ENCODE results near the gene NSUN4.
"Not testable (repeated sequence)": the region's sequence is repeated elsewhere in the genome, so short reads cannot be mapped to it uniquely, and the experiment has no call there.

The NSUN4 gene

DNA sequence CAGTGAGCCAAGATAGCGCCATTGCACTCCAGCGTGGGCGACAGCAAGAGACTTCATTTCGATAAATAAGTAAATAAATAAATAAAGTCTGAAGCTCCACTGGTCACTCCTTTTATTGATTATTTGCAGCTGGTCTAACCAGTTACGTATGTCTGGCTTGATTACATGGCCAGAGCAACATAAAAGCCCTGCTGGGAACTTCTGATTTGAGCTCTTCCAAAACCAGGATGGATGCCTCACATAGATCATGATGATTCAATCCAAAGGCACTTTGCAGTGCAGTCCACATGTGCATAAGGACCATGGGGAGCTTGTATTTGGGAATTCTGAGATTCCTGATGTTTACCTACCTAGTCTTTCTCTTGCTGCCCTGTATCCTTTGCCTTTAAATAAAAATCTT, 24.0 kb downstream of the NSUN4 start:
- no peak for DNase-seq (ENCODE audit: low spot score)

DNA sequence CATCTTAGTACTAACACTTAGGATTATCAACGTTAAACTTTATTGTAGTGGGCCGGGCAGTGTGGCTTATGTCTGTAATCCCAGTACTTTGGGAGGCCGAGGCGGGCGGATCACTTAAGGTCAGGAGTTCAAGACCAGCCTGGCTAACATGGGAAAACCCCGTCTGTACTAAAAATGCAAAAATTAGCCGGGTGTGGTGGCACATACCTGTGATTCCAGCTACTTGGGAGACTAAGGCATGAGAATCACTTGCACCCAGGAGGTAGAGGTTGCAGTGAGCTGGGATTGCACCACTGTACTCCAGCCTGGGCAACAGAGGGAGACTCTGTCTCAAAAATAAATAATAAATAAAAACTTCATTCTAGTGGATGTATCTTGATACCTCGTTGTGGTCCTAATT, 25.2 kb downstream of the NSUN4 start:
- DNase-seq (ENCODE audit: low spot score), result not testable (repeated sequence)

DNA sequence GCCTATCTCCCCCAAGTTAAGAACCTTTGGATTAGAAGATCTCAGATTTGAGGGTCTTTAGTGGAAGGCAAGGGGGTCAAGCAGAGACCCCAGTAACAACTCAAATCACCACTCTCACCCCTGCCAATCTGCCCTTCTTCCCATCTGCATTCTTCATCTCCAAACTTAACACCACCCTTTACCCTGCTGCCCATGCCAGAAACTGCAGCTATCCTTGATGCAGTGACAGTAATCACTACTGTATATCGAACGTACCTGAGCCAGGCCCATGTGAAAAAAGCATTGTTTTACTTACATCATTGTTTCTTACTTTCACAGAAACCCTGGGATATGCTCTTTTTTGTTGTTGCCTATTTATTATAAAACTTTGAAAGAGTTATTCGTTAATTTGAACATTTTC, 26.5 kb downstream of the NSUN4 start:
- no peak for DNase-seq (ENCODE audit: low spot score)

DNA sequence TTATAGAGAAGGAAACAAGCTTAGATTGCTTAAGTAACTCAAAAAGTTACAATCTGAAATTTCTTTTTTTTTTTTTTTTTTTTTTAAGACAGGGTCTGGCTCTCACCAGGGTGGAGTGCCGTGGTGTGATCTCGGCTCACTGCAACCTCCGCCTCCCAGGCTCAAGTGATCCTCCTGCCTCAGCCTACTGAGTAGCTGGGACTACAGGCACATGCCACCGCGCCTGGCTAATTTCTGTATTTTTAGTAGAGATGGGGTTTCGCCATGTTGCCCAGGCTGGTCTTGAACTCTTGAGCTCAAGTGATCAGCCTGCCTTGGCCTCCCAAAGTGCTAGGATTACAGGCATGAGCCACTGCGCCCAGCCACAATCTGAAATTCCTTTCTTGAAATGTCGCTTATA, 27.1 kb downstream of the NSUN4 start:
- not testable (repeated sequence) for DNase-seq (ENCODE audit: low spot score)

DNA sequence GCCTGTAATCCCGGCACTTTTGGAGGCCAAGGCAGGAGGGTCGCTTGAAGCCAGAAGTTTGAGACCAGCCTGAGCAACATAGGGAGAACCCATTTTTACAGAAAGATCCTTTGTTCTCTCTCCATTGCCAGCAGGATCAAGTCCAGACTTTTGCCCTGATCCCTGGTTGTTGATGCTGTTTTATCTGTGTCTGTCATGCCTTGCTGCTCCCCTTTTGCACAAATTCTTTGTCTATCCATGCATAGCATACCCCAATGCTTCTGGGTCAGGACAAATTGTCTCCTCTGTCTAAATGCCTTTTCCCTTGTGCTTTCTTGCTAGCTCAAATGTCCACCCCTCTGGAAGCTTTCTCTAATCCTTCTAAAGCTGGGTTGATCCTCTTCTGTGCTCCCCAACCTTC, 28.2 kb downstream of the NSUN4 start:
- no peak for DNase-seq (ENCODE audit: low spot score)

DNA sequence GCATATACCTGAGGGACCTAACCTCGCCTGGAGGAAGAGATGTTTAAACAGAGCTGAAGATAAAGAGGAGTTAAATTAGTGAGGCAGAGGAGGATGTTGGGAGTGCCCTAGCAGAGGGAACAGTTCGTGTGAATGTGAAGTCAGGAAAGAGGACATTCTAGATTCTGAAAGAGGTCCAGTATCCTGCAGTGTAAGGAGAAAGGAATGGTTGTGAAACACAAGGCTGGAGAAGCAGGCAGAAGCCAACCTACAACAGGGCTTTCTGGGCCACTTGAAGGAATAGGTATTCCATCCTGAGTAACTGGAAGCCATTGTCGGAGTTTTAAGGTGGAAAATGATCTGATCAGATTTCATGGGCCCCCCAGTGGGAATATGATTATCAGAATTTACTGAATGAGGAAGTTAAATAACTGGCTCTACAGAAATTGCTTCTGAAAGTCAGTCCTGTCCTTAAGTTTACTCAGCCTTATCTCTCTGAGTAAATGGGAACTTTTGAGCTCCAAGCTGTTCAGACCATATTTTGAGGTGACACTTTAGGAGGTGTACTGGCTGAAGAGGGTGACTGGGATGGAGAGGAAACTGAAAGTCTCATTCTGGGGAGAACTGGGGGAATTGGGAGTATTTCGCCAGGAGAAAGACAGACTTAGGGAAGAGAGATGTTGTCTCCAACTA, 29.1 kb downstream of the NSUN4 start:
- DNase-seq (ENCODE audit: low spot score), result no peak

DNA sequence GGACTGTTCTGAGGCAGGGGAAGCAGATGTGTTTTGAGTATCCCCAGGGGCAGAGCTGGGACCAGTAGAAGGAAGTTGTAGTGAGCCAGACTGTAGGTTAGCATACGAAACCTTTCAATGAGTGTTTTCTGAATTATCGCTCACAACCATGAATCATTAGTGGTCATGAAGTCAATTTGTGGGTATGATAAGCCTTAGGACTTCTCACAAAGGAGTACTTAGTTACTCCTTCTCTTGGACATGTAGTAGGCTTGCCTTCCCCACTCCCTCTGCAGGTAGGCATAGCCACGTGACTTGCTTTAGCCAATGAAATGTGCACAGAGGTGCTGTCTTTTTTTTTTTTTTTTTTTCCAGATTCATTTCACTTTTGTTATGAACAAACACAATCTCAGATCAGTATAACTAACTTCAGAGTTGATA, 29.6 kb downstream of the NSUN4 start:
- DNase-seq (ENCODE audit: low spot score), result no peak

DNA sequence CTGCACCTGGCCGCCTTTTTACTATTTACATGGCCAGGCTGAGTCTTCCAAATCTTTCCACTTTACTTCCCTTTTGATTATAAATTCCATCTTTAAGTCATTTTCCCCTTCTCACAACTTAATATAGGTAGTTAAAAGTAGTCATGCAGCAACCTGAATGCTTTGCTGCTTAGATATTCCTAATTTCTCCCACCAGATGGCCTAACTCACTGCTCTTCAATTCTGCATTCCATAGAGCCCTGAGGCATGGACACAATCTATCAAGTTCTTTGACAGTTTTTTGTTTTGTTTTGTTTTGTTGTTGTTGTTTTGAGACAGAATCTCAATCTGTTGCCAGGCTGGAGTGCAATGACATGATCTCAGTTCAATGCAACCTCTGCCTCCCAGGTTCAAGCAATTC, 31.8 kb downstream of the NSUN4 start:
- no peak for DNase-seq (ENCODE audit: low spot score)

DNA sequence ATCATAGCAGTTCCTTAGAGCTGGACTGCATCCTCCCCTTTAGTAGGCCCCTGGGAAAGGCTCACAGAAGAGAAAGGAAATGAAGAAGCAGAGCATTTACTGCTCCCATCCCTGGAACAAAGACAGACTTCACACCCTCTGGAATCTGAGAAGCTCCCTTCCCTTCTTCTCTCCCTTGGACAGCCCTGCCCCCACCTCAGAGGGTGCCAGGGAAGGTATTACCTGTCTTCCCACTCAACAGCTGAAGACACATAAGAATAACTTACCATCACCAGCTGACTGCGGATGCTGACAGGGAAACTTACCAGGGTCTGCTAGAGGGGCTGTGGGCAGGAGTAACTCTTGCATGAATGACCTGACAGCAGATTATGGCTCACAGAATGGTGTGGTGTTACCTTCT, 39.4 kb downstream of the NSUN4 start:
- no peak for DNase-seq (ENCODE audit: low spot score)

DNA sequence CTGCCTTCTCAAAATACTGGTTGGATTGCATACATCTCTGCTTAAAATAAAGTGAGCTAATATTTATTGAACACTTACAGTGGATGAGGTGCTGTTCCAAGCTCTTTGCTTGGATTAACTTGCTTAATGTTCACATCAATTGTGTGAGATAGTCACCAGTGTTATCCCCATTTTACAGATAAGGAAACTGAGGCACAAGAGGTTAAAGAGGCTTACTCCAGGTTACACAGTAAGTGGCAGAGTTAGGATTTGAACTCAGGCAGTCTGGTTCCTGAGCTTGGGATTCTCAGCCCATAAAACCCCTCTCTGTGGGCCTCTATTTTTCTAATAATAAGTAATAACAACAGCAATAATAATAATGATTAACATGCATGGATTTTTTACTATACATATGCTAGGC, 39.9 kb downstream of the NSUN4 start:
- no peak for DNase-seq (ENCODE audit: low spot score)

DNA sequence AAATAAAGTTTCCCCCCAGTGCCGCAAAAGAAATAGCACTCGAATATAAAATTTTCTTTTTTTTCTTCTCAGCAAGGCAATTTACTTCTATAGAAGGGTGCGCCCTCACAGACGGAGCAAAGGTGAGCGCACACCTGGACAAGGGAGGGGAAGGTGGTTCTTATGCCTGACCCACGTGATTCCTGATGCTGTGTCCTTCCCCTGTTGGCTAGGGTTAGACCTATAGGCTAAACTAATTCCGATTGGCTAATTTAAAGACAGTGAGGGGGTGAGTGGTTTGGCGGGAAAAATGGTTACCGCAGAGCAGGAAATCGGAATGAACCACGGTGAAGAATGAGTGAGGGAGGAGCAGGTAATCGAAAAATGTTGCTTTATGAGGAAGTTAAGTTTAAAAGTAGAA, 52.9 kb downstream of the NSUN4 start:
- DNase-seq (ENCODE audit: low spot score), result no peak

DNA sequence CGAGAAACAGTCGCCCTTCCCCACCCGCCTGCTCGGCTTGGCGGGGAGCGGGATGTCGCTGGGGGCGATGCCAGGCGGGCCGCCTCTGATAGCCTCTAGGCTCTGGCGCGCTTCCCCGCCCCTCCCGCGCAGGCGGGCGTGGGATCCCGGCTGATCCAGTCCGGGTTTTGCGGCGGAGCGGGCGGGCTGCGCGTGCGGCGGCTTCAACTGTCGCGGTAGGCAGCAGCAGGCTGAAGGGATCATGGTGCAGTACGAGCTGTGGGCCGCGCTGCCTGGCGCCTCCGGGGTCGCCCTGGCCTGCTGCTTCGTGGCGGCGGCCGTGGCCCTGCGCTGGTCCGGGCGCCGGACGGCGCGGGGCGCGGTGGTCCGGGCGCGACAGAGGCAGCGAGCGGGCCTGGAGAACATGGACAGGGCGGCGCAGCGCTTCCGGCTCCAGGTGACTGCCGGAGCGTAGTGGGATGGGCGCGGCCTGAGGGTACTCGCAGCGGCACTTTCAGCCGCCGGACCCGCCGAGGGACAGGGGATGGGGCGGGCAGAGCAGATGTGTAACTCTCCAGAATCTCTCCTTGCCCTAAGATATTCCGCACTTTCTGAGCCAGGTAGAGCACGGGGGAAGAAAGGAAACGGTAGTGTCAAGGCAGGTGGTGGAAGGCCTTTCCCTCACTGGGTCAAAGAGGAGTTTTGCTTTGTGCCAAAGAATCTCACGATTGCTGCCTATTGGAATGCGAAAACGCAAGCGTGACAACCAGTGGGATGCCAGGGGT, 53.7 kb downstream of the NSUN4 start, which contains the start of gene FAAH:
Gene FAAH (plus strand): TSS at position 210 of the 764 bp plus-strand sequence. CDS start 32 bp downstream, at position 242.
- DNase-seq (ENCODE audit: low spot score), result peak; percentile 52

DNA sequence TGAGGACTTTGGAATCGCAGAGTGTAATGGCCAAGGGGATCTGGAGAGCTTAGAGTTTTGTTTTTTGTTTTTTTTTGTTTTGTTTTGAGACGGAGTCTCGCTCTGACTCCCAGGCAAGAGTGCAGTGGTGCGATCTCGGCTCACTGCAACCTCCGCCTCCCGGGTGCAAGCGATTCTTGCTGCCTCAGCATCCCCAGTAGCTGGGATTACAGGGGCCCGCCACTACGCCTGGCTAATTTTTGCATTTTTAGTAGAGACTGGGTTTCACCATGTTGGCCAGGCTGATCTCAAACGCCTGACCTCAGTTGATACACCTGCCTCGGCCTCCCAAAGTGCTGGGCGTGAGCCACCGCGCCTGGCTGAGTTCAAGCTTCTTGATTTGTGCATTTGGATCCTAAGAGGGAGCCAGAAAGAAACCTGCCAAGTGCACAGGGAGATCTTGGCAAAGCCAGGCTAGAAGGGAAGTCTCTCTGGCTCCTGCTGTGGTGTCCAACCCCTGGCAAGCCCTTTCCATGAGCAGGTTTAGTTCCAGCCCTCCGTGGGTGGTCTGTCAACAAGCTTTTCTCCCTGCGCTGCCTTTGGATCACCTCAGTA, 54.4 kb downstream of the NSUN4 start:
- DNase-seq (ENCODE audit: low spot score), result no peak

DNA sequence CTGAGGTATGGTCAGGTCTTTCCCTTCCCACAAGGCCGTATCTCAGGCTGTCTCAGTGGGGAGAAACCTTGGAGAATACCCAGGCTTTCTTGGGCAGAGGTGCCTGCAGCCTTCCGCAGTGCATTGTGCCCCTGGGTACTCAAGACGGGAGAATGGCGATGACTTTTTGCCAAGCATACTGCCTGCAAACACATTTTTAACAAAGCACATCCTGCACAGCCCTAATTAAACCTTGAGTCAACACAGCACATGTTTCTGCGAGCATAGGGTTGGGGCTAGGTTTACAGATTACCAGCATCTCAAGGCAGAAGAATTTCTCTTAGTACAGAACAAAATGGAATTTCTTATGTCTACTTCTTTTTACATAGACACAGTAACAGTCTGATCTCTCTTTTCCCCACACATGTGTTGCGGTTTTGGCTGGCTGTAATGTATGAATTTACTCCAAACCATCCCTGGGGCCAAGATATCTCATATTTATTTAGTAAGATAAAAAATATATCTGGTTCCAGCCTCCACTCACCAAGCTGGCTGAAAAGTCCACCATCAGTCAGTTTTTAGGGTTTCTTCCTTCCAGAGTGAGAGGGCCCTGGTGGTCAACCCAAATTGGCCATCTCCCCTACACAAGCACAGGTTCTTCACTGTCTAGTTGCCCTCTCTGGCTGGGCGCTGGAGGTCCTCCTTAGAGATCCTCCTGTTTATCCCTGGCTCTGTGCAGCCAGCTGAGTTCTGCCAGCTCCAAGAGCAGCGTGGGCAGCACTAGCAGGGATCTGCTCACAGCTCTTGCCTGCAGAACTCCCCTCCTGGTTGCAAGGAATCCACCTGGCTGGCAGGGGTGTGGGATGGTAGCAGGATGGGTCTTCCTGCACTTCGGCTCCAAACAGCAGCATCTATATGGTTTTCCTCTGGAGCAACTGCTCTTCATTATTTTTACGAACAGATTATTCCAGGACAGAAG, 56.1 kb downstream of the NSUN4 start:
- DNase-seq (ENCODE audit: low spot score), result no peak

DNA sequence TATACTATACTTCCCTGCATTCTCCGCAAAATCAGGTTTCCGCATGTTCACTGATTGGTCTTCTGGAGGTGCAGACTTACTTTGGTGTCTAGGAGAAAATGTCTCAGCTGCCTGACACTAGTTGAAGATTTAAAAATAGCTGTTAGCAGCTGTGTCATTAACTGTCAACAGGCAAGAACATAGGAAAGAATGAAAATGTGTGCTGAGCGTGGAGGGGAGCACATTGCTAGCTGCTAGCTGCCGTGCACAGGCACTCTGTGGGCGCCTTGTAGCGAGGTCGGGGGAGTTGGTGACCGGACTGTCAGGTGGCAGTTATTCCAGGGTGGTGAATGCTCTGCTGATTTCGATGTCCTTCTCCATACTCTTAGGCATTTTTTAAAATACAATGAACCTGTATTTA, 58.7 kb downstream of the NSUN4 start:
- DNase-seq (ENCODE audit: low spot score), result no peak

DNA sequence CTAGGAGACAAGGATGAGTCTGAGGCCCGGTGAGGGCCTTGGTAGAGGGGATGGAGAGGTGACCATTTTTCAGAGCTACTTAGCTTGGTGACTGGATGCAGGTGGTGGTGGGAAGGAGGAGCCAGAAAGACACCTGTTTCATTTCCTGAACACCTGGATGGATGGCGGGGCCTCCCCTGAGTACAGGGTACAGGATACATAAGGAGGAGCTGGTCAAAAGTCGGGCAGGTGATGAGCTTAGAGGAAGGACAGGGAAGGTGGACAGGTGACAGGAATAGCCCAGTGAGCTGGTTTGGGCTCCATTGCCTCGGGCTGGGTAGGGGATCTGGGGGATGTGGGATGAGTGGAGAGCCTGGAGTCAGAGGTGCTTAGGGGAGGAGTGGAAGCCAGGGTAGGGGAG, 59.8 kb downstream of the NSUN4 start:
- DNase-seq (ENCODE audit: low spot score), result no peak

DNA sequence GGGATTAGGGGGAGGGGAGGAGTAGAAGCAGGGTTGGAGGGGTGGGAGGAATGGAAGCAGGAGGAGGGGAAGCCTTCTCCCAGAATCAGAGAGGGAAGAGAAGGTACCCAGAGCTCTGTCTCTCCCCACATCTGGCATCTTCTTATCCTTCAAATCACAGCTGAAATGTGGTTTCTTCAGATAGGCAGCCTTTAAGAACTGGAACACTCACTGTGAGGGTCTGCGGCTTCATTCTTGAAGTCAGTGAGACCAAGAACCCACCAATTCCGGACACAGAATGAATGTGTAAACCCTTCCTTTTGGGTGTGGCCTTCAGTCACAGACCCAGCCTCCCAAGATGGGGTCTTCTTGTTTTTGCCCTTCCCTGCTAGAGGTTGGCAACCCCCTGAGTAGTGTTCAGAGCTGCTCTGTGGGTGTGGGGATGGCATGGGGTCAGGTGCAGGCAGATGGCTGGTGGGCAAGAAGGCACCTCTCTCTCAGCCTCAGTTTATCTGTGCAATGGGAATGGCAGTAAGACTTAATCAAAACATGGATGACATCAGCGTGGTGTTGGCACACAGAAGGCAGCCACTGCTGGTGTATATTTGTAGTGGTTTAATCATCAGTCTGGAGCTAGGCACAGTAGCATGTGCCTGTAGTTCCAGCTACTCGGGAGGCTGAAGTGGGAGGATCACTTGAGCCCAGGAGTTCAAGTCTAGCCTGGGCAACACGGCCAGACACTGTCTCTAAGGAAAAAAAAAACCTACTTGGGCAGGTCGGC, 60.7 kb downstream of the NSUN4 start:
- DNase-seq (ENCODE audit: low spot score), result no peak

DNA sequence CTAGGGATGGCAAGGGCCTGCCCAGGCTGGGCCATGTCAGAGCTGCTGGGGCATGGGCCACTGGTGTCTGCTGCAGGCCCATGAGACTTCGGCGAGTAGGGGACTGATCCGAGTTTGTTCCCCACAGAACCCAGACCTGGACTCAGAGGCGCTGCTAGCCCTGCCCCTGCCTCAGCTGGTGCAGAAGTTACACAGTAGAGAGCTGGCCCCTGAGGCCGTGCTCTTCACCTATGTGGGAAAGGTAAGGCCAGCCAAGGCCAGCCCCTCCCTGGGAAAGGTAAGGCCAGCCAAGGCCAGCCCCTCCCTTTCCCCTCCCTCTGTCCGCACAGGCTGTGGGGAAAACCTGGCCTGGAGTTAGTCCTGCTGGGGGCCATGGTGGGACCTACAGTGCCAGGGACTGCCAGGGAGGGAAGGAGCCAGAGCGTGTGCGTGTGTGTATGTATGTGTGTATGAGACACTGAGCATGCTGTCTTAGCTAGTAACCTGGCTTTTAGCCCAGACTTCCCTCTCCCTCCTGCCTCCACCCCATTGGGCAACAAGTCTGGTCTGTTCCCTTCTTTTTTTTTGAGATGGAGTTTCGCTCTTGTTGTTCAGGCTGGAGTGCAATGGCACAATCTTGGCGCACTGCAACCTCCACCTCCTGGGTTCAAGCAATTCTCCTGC, 61.5 kb downstream of the NSUN4 start:
- no peak for DNase-seq (ENCODE audit: low spot score)

DNA sequence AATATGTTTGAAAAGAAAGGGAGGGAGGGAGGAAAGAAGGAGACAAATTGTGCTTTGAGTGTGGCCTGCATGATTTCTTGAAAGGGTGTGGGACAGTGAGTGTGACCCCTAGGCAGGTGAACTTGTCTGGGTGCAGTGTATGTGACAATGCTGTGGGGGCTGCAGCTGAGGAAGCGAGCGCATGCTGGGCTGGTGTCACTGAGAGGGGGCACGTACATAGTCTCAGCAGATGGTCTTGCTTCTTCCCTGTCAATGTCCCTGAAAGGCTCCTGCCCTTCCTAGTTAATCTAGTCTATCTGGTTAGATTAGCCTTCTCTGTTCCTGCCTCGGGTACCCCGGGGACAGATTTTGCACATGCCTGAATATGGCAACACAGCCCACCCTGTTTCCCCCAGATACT, 63.3 kb downstream of the NSUN4 start:
- no peak for DNase-seq (ENCODE audit: low spot score)

DNA sequence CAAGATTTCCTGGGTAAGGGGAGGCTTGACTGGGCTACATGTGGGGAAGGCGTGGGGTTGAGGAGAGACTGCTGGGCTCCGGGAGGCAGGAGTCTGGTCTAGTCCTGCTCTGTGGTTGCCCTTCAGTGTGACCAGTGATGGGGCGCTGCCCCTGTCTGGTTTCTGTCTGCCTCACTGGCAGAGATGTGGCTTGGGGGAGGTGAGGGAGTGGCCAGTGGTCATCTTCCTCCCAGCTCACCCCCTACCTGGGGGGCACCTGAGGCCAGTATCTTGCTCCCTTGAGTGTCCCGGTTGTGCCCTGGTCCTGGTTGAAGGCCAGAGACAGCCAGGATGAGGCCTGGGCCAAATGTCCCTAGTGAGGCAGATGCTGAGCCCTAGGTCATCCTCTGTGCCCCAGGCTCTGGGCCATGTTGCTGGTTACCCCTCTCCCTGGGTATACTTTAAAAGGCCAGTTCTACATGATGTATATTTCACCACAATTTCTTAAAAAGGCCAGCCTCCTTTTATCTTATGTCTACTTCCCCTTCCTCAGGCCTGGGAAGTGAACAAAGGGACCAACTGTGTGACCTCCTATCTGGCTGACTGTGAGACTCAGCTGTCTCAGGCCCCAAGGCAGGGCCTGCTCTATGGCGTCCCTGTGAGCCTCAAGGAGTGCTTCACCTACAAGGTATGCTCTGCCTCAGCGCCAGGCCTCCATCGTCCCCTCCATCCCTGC, 64.0 kb downstream of the NSUN4 start:
- no peak for DNase-seq (ENCODE audit: low spot score)

All from SK-N-DZ (cell line).